Hypothalamus (tissue), 51 donors: ENCODE results near the gene ANAPC16.
"Not testable (repeated sequence)": the region's sequence is repeated elsewhere in the genome, so short reads cannot be mapped to it uniquely, and the experiment has no call there.

Experiments used
- DNase-seq, 51 donors: peaks; one replicate each; lab custom pipeline; 2025; lab: John Stamatoyannopoulos, UW

ANAPC16 gene

DNA sequence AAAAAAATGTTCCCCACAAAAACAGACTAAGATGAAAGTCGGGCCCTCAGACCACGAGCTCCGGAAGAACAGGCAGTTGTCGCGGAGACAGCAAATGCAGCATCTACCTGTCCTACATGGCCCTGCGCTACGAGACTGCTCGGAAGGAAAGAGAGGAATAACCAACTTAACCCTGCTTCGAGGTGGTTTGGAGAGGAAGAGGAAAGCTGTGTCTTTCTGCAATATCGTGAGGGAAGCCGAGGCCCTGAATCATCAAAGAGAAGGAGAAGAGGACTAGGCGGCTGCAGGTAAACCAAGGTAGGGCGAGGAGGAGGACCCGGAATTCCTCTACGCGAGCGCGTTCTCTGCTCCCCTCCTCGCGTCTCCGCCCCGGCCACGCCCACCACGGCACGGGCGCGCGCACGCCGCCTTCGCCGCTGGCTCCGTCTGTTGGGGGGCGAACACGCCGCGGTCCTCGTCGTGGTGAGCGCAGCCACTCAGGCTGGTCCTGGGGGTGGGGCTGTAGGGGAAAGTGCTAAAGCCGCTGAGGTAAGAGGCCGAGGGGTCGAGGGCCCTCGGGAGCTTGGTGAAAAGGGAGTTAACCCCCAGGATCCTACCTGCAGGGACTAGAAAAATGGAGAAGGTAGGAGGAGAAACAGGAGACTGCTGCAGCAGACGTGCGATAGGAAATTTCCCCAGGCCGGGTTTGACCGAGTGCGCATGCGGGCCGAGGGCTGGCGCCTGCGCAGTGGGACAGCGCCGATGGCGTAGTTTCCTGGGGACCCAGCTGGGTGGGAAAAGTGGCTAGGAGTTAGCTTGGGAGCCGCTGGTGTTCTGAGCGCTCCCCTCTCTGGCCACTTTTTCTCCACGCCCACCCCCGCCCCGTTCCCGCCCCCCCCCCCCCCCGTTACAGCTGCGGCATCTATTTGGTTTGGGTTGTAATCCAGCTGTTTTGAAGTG, at the start of gene ANAPC16, which contains the start of gene ASCC1:
ANAPC16 (plus strand) TSS at position 402 of the 939 bp plus-strand sequence. CDS start 7,903 bp downstream, outside the sequence.
ASCC1 (minus strand) TSS at position 666 of the 939 bp plus-strand sequence. CDS start 2,978 bp downstream, outside the sequence.
- DNase-seq, result peak; percentile 60 to 99 (median 91)

DNA sequence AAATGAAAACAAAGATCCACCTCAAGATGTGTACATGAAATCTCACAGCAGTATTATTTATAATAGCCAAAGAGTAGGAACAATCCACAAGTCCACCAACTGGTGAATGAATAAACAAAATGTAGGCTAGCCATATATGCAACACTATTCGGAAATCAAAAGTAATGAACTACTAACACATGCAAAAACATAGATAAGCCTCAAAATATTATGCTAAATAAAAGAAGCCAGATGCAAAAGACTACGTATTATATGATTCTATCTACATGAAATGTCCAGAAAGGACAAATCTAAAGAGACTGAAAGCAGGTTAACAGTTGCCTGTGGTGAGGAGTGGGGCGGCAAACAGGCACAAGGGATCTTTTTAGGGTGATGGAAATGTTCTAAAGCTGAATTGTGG, 48.7 kb upstream of the ANAPC16 start:
- no peak for DNase-seq

- DNase-seq, result no peak
Measured at GRCh38 chr10:72170263-72170662, 45.5 kb upstream of the ANAPC16 start.

GRCh38 chr10:72170733-72171132, 45.1 kb upstream of the ANAPC16 start:
- DNase-seq, result no peak

- DNase-seq, result no peak
Measured at GRCh38 chr10:72171175-72171630, 44.6 kb upstream of the ANAPC16 start.

DNA sequence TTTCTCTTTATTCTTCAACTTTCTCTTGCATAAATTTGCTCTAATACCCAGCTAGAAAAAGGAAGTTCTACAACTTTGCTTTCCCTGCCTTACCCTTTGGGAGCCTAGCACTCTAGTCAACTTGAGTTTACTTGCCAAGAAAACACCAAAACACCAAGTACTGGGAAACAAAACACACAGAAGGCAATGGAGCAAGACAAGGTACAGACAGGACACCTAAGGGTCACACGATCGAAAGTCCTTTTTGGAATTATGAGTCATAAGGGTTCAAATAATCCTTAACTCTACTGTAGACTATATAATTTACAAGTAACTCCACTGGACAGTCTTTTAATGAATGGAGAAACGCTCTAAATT, 42.6 kb upstream of the ANAPC16 start:
- no peak for DNase-seq

DNA sequence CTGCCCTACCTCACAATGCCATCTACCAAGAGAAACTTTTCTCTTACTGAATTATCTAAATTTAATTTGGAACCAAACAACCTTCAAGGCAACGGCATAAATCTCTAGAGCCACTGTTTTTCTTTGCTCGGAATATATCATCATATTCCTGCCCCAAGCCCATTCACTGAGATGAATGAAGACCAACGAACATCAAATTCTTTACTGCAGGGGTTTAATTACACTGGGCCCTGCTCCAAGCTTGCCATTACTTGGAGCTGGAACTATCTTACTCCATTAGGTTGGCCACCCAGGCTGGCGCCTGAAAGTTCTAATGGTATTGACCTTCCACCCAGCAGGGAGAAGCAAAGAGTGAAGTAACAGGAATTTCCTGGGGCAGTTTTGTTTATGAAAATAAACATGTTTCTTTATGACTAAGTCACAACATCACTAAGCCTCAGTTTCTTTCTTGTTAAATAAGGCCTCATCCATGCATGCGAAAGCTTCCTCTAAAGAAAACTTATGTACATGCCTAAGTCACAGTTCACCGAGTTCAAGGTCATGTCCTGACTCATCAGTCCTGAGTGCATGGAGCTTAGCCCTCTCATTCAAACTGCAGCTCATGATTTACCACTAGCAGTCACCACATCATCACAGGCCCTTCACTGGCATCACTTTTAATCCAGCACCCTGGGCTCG, 42.1 kb upstream of the ANAPC16 start:
- no peak for DNase-seq

DNA sequence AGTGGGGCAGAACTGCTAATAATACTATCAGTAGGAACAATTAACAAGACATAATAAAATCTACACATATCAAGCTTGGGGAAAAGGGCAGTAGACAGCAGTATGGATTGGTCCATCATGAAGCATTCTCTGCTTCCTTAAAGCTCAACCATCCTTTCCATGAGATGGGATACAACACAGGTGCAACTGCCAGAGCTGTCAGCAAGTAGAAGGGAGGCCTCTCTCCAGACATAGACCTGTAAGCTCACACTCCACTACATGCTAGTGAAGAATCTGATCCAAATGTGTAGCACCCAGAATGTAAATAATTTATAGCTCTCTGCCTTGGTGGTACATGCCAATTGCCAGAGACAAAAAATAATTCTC, 41.5 kb upstream of the ANAPC16 start:
- DNase-seq, result no peak

- peak in 1 of 51 donors; percentile 39 for DNase-seq
Measured at GRCh38 chr10:72175149-72175548, 40.7 kb upstream of the ANAPC16 start.

DNA sequence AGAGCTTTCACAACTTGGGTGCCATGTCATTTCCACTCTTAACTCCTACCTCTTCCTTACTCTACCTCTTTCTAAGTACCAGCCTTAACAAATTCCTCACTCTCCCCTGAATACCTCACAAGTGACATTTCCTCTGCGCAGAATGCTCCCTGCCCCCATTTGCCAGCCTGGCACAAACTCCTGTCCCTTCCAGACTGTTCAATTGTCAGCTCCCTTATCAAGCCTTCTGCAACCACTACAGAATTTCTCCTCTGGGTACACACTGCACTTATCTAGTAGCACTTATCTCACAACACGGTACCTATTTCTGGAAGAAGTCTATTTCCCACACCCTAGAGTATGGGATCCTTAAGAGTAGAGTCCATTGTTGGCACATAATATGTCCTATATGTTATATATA, 39.1 kb upstream of the ANAPC16 start:
- no peak for DNase-seq

DNA sequence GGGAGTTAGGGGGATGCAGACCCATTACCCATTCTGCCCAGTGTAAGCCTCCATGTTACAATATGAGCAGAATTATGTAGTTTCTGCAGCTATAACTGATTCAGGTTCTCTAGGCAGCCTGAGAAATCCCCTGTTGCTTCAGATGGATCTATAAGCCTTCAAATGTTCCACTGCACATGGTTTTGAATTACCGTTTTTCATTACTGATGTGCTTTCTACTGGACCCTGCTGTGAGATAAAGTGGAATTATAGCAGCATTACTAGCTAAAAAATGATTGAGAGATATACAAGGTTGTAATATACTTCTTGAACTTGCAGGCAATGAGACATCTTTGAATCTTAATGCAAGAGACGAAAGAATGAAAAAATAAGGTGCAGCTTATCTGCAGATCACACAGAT, 38.4 kb upstream of the ANAPC16 start:
- DNase-seq, result no peak

- no peak for DNase-seq
Measured at GRCh38 chr10:72184156-72184555, 31.7 kb upstream of the ANAPC16 start.

GRCh38 chr10:72186258-72186981, 29.4 kb upstream of the ANAPC16 start:
- DNase-seq, result peak in 2 of 51 donors; percentile 5 to 13

DNA sequence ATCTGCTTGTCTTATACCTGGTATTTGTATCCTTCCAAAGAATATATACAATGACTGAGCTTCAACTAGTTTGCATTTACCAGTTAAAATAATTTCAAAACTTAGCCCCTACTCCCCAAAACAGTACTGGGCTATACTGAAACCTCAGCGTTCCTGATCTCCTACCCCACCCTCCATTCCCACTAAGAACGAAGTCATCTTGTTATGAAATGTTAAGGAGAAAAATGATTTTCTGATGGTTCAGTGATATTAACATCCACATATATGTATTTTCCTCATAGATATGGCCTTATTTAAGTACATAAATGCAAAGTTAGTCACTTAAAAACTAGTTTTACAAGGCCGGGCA, 28.9 kb upstream of the ANAPC16 start:
- DNase-seq, result no peak

DNA sequence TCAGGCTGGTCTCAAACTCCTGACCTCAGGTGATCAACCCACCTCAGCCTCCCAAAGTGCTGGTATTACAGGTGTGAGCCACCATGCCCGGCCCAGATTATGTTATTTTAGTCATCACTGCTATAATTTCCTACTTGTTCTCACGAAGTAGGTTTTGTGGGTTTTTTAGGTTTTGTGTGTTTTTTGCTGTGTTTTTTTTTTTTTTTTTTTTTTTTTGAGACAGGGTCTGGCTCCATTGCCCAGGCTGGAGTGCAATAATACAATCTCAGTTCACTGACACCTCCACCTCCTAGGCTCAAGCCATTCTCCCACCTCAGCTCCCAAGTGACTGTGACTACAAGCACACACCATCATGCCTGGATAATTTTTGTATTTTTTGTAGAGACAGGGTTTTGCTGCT, 20.9 kb upstream of the ANAPC16 start:
- no peak for DNase-seq

GRCh38 chr10:72200883-72201282, 14.9 kb upstream of the ANAPC16 start:
- no peak for DNase-seq

DNA sequence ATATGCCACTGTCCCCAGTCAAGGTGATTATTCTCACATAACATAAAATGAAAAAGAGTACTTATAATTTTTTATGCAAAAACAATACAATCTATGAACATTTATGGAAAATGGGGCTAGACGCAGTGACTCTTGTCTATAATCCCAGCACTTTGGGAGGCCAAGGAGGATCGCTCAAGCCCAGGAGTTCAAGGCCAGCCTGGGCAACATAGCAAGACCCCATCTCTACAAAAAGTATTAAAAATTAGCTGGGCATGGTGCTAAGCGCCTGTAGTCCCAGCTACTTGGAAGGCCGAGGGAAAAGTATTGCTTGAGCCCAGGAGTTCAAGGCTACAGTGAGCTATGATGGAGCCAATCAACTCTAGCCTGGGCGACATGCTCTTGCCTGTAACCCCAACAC, 14.5 kb upstream of the ANAPC16 start:
- no peak for DNase-seq

- DNase-seq, result no peak
Measured at GRCh38 chr10:72204296-72204695, 11.5 kb upstream of the ANAPC16 start.

- no peak for DNase-seq
Measured at GRCh38 chr10:72204724-72205123, 11.1 kb upstream of the ANAPC16 start.

- DNase-seq, result no peak
Measured at GRCh38 chr10:72206511-72207229, 9.1 kb upstream of the ANAPC16 start.

DNA sequence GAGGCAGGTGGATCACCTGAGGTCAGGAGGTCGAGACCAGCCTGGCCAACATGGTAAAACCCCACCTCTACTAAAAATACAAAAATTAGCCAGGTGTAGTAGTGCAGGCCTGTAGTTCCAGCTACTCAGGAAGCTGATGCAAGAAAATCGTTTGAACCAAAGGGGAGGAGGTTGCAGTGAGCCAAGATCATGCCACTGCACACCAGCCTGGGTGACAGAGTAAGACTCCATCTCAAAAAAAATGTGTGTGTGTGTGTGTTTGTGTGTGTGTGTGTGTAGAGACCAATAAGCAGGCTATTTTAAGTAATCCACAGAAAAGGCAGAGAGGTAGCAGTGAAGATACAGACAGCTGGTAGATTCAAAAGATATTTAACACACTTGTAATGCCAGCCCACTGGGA, 7.3 kb upstream of the ANAPC16 start:
- not testable (repeated sequence) for DNase-seq
